HepG2 (cell line): ENCODE results near the gene CPPED1.

ENCODE experiments used
- TF ChIP-seq, protein P1 (sequence below): sonication (generic); formaldehyde crosslinking; IDR thresholded peaks from 2 replicates; pipeline ENCODE4 v1.5.0; 2020; ENCODE audit warnings: mild to moderate bottlenecking, missing genetic modification reagents, moderate library complexity
- TF ChIP-seq, protein P2 (sequence below): sonication (generic); formaldehyde crosslinking; IDR thresholded peaks from 2 replicates; pipeline ENCODE4 v1.8.0; 2022; ENCODE audit warnings: missing genetic modification reagents, low read depth, mild to moderate bottlenecking, borderline replicate concordance

DNA sequence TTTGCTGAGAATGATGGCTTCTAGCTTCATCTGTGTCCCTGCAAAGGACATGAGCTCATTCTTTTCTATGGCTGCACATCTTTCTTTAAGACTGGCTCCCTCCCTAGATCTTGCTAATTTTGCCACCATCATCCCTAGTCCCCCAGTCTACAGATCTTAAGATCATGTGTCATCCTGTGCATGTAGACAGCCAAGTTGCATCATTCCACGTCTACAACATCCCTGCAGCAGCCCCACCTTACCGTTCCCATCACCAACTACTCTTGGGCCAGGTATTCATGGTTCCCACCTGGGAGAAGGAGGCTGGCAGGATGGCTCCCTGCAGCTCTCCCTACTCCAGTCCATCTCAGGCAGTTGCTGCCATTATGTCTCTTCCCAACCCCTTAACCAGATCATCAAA is 12.3 kb downstream of the CPPED1 start:
- TF ChIP-seq, protein P1, sequence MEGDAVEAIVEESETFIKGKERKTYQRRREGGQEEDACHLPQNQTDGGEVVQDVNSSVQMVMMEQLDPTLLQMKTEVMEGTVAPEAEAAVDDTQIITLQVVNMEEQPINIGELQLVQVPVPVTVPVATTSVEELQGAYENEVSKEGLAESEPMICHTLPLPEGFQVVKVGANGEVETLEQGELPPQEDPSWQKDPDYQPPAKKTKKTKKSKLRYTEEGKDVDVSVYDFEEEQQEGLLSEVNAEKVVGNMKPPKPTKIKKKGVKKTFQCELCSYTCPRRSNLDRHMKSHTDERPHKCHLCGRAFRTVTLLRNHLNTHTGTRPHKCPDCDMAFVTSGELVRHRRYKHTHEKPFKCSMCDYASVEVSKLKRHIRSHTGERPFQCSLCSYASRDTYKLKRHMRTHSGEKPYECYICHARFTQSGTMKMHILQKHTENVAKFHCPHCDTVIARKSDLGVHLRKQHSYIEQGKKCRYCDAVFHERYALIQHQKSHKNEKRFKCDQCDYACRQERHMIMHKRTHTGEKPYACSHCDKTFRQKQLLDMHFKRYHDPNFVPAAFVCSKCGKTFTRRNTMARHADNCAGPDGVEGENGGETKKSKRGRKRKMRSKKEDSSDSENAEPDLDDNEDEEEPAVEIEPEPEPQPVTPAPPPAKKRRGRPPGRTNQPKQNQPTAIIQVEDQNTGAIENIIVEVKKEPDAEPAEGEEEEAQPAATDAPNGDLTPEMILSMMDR (CRISPR knock-in tag) = no peak
- TF ChIP-seq, protein P2, sequence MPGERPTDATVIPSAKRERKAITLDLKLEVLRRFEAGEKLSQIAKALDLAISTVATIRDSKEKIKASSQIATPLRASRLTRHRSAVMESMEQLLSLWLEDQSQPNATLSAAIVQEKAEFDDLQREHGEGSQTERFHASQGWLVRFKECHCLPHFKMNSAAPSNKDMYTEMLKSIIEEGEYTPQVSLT (CRISPR knock-in tag) = no peak
